ENCODE data around the gene S100A7. TPM values are rescaled to one million over a fixed set of nuclear protein-coding genes. Genes with fewer than 3 reads are reported as not detected.

Gene S100A7
- total RNA-seq: not detected in 2 replicates

GRCh38 chr1:153460551-153460950, at the start of gene S100A7:
Gene S100A7, minus strand, starts transcription at chr1:153460651. Its CDS starts 1,638 bp downstream, at chr1:153459013.

GRCh38 chr1:153415850-153416570, 44.4 kb downstream of the S100A7 start, which contains the start of gene S100A7A:
Gene S100A7A, plus strand, starts transcription at chr1:153416520. Its CDS starts 1,563 bp downstream, at chr1:153418083.

Other genes with a start within 250 kb of the S100A7 start
- gene PRR9, start 243.1 kb downstream of the S100A7 start, total RNA-seq: not detected in 2 replicates
- not detected in 2 replicates for gene LORICRIN, start 201.0 kb downstream of the S100A7 start, total RNA-seq
- not detected in 2 replicates for gene PGLYRP3, start 147.7 kb downstream of the S100A7 start, total RNA-seq
- gene PGLYRP4, start 111.8 kb downstream of the S100A7 start, total RNA-seq: not detected in 2 replicates
- gene S100A9, start 102.8 kb downstream of the S100A7 start, total RNA-seq: not detected in 2 replicates
- not detected in 2 replicates for gene S100A12, start 85.0 kb downstream of the S100A7 start, total RNA-seq
- not detected in 2 replicates for gene S100A8, start 69.6 kb downstream of the S100A7 start, total RNA-seq
- gene S100A7A, start 44.1 kb downstream of the S100A7 start, total RNA-seq: not detected in 2 replicates
- 1,090 and 1,431 TPM in 2 replicates for gene S100A6, start 75.3 kb upstream of the S100A7 start, total RNA-seq
- 1.4 TPM in 1 of 2 replicates, not detected in the other for gene S100A5, start 80.3 kb upstream of the S100A7 start, total RNA-seq
- gene S100A4, start 85.2 kb upstream of the S100A7 start, total RNA-seq: 45.3 and 54.9 TPM in 2 replicates
- 5.8 and 15.8 TPM in 2 replicates for gene S100A3, start 88.6 kb upstream of the S100A7 start, total RNA-seq
- gene S100A2, start 105.2 kb upstream of the S100A7 start, total RNA-seq: 0.29 and 2.3 TPM in 2 replicates
- 807 and 927 TPM in 2 replicates for gene S100A16, start 152.5 kb upstream of the S100A7 start, total RNA-seq
- not detected in 2 replicates for gene S100A14, start 155.7 kb upstream of the S100A7 start, total RNA-seq
- 262 and 338 TPM in 2 replicates for gene S100A13, start 166.9 kb upstream of the S100A7 start, total RNA-seq
- gene S100A1, start 167.8 kb upstream of the S100A7 start, total RNA-seq: not detected in 2 replicates
- 36.0 and 43.8 TPM in 2 replicates for gene CHTOP, start 173.4 kb upstream of the S100A7 start, total RNA-seq
- gene SNAPIN, start 198.1 kb upstream of the S100A7 start, total RNA-seq: 71.8 and 89.7 TPM in 2 replicates
- 266 and 297 TPM in 2 replicates for gene ILF2, start 210.3 kb upstream of the S100A7 start, total RNA-seq
- 4.4 and 6.1 TPM in 2 replicates for gene NPR1, start 218.0 kb upstream of the S100A7 start, total RNA-seq